Upper lobe of left lung (tissue), 4 donors: Measurements from ENCODE around the gene FOXP1.

ENCODE experiments used
- CTCF ChIP-seq, 6 experiments: fragments of 450-650 bp in 4 of 6; fragments of 200-600 bp in 2 of 6; sonication (generic) in 2 of 6; IDR thresholded peaks; one replicate each; pipeline ENCODE4 v1.5.1; 2016 to 2019; ENCODE audit warnings: antibody characterized with exemption in 6 of 6
- EP300 ChIP-seq, 4 donors: sonication (generic); formaldehyde crosslinking; IDR thresholded peaks; one replicate each; pipeline ENCODE4 v1.5.1; 2017; ENCODE audit warnings: antibody characterized with exemption in 4 of 4, control low read depth in 2 of 4
- POLR2AphosphoS5 ChIP-seq, 2 donors: sonication (generic); formaldehyde crosslinking; IDR thresholded peaks; one replicate each; pipeline ENCODE4 v1.5.1; 2017; ENCODE audit warnings: antibody characterized with exemption in 2 of 2

- TF ChIP-seq CTCF (IDR thresholded peaks at IDR 0.05) (no peak), POLR2AphosphoS5 (IDR thresholded peaks at IDR 0.05) (no peak), EP300 (IDR thresholded peaks at IDR 0.05) (no peak)
These were observed 468.9 kb downstream of the FOXP1 start for GRCh38 chr3:71114610-71115009.
